Brain microvascular endothelial cell (primary cell): Measurements from ENCODE around the gene RIPOR1.
"Not testable (repeated sequence)": the region's sequence is repeated elsewhere in the genome, so short reads cannot be mapped to it uniquely, and the experiment has no call there.

Experiments
- DNase-seq: peaks from one replicate; pipeline ENCODE4 v3.0.0-alpha.2; 2020
- H3K27ac ChIP-seq: fragments of 250-450 bp; sonication (Bioruptor Pico); 2 replicates; pipeline ENCODE4 v1.5.1; 2020; ENCODE audit warnings: mild to moderate bottlenecking, moderate library complexity
- H3K27me3 ChIP-seq: fragments of 250-450 bp; sonication (Bioruptor Pico); replicated peaks from 2 replicates; pipeline ENCODE4 v1.5.1; 2020; ENCODE audit warnings: mild to moderate bottlenecking
- H3K36me3 ChIP-seq: fragments of 250-450 bp; sonication (Bioruptor Pico); replicated peaks from 2 replicates; pipeline ENCODE4 v1.5.1; 2020; ENCODE audit warnings: mild to moderate bottlenecking
- H3K4me3 ChIP-seq: 2 replicates; pipeline ENCODE4 v1.5.1; 2011; ENCODE audit warnings: low read depth, mild to moderate bottlenecking, control low read depth, low read length, moderate library complexity
- in situ Hi-C: cut with HindIII; loops from 2 replicates; pipeline ENCODE4 v1.10.0; 2017; ENCODE audit warnings: low sequenced_read_pairs, low pct_ligation_motif_present
- TF ChIP-seq, protein P1 (sequence below): IDR thresholded peaks from 2 replicates; pipeline ENCODE4 v1.5.1; 2011; ENCODE audit warnings: low read depth, mild to moderate bottlenecking, moderate library complexity, low read length, control low read depth, inconsistent platforms; ENCODE audit errors: missing control alignments

Gene RIPOR1

DNA sequence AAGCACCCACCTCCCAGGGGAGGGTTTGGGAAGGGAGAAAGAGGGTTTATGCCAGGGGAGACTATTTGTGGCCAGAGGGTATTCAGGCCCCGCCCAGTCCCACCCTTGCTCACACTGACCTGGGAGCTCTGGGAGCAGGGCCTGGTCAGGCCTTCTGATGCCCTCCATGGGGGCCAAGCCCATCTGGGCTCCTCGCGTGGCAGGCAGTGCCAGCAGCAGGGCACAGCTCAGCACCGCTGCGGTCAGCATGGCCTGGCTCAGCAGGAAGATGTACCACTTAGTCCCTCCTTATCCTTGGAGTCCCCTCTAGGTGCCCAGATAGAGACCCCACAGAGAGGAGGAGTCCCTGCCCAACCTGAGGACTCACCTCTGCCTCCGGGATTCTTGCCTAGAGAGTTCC, 45.5 kb upstream of the RIPOR1 start, which contains the start of gene AGRP:
Gene AGRP, minus strand, starts transcription at position 398 of the 400 bp plus-strand sequence. Its CDS starts 149 bp downstream, at position 249.
- H3K27ac ChIP-seq: no peak within 1 kb of the TSS

DNA sequence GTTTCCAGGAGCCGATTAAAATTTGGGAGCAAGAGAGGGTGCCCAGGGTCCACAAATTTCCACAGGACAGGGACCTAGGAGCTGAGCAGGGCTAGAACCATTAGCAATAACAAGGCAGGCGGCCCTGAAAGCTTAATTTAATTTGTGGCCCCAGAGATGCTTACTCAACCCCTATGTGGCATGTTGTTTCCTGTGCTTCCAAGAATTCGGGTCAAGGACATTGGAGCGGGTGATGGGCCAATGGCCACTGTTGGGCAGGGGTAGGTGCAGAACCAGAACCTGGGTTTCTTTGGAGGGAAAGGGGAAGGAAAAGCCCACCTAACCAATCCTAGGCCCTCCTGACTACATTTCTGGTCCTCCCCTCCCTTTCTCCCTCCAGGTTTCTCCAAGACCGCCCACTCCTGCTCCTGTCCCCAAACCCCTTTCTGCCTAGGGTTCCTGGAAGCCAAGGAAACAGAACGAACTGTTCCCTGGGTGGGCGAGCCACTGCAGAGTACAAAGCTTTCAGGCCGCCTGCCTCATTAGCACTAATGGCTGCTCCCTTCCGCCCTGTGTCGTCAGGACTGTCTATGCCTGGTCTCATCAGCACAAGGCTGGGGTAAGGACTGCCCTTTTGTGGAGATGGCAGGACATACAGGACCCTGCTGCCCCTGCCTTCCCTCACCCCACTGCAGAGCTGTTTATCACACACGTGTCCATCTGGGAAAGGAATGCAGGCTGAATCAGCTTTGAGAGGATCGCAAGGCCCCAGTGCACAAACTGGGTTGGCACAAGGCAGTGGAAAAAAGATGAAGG, 44.7 kb upstream of the RIPOR1 start:
- no peak for DNase-seq
- no peaks in the 10 kb centered on the region for H3K27me3 ChIP-seq
- H3K36me3 ChIP-seq: no peaks in the 10 kb centered on the region
- TF ChIP-seq, protein P1, sequence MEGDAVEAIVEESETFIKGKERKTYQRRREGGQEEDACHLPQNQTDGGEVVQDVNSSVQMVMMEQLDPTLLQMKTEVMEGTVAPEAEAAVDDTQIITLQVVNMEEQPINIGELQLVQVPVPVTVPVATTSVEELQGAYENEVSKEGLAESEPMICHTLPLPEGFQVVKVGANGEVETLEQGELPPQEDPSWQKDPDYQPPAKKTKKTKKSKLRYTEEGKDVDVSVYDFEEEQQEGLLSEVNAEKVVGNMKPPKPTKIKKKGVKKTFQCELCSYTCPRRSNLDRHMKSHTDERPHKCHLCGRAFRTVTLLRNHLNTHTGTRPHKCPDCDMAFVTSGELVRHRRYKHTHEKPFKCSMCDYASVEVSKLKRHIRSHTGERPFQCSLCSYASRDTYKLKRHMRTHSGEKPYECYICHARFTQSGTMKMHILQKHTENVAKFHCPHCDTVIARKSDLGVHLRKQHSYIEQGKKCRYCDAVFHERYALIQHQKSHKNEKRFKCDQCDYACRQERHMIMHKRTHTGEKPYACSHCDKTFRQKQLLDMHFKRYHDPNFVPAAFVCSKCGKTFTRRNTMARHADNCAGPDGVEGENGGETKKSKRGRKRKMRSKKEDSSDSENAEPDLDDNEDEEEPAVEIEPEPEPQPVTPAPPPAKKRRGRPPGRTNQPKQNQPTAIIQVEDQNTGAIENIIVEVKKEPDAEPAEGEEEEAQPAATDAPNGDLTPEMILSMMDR: no peak
- in situ Hi-C loops: no loop called here
- H3K27ac ChIP-seq: no peak overlapping the region
- H3K4me3 ChIP-seq: no peak overlapping the region

More for the DNA sequence above, 45.5 kb upstream of the RIPOR1 start, which contains the start of gene AGRP:
- TF ChIP-seq, protein P1: no peak
- H3K27me3 ChIP-seq: no peaks in the 10 kb centered on the region
- H3K36me3 ChIP-seq: no peaks in the 10 kb centered on the region
- no peak for DNase-seq
- no peak within 1 kb of the TSS for H3K4me3 ChIP-seq
- in situ Hi-C loops: no loop called here

DNA sequence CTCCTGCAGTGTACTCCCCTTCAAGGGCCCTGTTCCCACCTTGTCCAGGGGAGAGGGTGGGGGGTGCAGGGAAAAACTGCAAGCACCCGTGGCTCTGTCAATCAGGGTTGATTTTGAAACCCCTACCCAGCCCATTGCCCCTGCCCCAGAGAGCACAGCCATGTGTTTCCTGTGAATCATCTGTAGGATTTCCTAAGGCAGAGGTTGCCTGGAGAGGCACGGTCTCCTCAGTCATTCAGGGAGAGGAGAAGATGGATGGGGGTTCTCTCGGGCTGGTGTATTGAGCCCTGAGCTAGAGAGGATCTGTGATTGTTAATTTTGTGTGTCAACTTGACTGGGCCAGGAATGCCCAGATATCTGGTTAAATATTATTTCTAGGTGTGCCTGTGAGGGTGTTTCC, 41.8 kb upstream of the RIPOR1 start:
- Histone ChIP-seq H3K27ac (no peak overlapping the region), H3K36me3 (no peaks in the 10 kb centered on the region), H3K27me3 (no peaks in the 10 kb centered on the region), H3K4me3 (no peak overlapping the region)
- DNase-seq: no peak
- TF ChIP-seq, protein P1: no peak
- in situ Hi-C loops: no loop called here

DNA sequence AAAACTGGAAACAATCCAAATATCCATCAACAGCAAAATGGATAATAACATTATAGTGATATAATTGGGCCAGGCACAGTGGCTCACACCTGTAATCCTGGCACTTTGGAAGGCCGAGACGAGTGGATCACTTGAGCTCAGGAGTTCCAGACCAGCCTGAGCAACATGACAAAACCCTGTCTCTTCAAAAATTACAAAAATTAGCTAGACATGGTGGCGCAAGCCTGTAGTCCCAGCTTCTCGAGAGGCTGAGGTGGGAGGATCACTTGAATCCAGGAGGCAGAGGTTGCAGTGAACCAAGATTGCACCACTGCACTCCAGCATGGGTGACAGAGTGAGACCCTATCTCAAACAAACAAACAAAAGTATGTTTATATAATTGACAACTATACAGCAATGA, 41.1 kb upstream of the RIPOR1 start:
- in situ Hi-C loops, H3K27me3 ChIP-seq, H3K36me3 ChIP-seq, H3K27ac ChIP-seq, DNase-seq, H3K4me3 ChIP-seq: not testable (repeated sequence)

DNA sequence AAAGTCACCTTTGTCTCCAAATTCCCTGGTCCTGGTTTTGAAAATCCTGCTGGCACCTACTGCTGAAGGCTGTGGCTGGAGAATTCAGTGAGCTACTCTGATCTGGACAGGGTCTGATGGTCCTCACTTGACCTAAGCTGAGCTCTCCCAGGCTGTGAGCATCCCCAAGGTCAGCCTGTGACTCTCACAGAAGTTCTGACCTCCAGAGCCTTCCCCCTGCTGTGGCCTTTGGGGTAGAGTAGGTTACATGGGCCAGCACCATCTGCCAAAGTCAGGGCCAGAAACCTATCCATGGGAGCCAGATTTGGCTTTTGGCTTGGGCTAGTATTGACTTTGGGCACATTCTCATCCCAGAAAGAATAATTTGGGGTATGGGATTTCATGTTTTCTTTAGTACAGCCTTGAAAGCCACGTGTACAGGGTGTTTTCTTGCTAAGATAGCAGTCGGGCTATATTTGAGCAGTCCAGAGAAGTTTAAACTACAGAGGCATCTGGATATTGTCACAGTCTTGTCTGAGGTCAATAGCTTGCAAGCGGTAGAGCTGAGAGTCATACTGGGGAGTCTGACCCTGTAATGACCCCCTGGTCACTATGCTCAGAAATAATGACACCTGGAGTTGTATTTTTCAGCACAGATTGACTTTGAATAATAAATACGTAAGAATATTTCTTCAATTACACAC, 39.1 kb upstream of the RIPOR1 start:
- in situ Hi-C loops: no loop called here
- DNase-seq: no peak
- no peak overlapping the region for H3K27ac ChIP-seq
- H3K36me3 ChIP-seq: no peaks in the 10 kb centered on the region
- H3K27me3 ChIP-seq: no peaks in the 10 kb centered on the region
- TF ChIP-seq, protein P1: no peak
- H3K4me3 ChIP-seq: no peak overlapping the region

DNA sequence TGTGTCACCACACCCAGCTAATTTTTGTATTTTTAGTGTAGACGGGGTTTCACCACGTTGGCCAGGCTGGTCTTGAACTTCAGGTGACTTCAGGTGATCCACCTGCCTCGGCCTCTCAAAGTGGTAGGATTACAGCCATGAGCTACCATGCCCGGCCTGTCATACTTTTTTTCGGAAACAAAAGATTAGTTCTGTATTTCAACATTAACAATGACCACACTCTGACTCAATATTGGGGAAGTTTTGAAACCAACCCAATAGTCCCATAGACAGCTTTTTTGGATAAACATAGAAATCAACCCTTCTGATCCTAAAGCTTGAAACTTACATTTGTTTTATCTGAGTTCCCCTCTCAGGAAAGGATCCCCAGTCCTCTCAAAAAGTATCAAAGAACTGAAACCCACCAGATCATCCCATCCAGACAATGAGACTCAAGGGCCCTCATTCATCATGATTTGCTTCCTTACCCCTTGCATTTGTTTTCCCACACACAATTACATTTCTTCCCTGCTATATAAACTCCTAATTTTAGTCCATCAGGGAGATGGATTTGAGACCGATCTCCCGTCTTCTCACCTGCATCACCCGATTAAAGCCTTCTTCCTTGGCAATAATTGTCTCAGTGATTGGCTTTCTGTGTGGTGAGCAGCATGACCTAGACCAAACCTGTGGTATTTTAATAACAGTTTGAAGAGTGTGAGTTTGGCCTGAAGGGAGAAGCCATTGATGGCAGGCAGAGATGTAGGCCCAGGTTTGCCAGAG, 38.1 kb upstream of the RIPOR1 start:
- Histone ChIP-seq H3K27ac (no peak overlapping the region), H3K36me3 (no peaks in the 10 kb centered on the region), H3K4me3 (no peak overlapping the region), H3K27me3 (no peaks in the 10 kb centered on the region)
- DNase-seq: no peak
- in situ Hi-C loops: no loop called here
- TF ChIP-seq, protein P1: no peak
